Measurements from ENCODE around the gene PHLDA1. TPM values are rescaled to one million over a fixed set of nuclear protein-coding genes. Genes with fewer than 3 reads are reported as not detected.

PHLDA1 gene
- total RNA-seq, 5 donors from 2014 or later (not counting 1 experiment from before 2014, with no cell fraction given): 5.4 to 11.7 (median 7.1) TPM

DNA sequence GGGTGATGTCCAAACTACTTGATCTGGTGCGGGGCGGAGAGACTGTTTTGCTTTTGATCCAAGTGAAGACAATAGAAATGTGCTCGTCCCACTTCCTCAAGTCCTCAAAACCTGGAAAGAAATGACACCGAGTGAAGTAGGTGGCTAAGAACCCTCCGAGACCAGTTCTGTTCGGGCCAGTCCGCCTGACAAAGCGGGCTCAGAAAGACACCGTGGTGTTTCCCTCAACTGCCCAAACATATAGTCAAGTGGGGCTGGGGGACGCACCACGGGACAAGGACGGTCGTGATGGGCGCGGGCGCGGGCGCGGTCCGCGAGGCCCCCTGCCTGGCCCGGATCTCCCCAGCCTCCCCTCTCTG lies 1.6 kb downstream of the PHLDA1 start:
- ATAC-seq (replicated peaks in 1 of 4) (no peak), DNase-seq (peak in 2 of 35 experiments; percentile 1 to 3)
- no peaks in the 10 kb centered on the region for H3K27me3 Mint-ChIP-seq
- H3K4me3 Mint-ChIP-seq: peak overlapping the region; percentile 88 to 95 (median 88)
- H3K9me3 ChIP-seq: no peaks in the 10 kb centered on the region
- WGBS (ENCODE audit: insufficient coverage): 17% methylated on average over 18 of the region's 22 CpGs
- no peaks in the 10 kb centered on the region for H3K36me3 ChIP-seq (ENCODE audit: control insufficient read depth in 2 of 2, extremely low read depth in 1 of 2, insufficient read depth in 1 of 2, low read length in 1 of 2)
- H3K27me3 ChIP-seq (replicated peaks in 1 of 2; ENCODE audit: control insufficient read depth in 2 of 2, extremely low read depth in 1 of 2, insufficient read depth in 2 of 2, low read length in 1 of 2): peaks cover 0 to 3% of the 10 kb centered on the region in 2 experiments
- peaks cover 3 to 23% of the 10 kb centered on the region in 2 experiments for H3K4me1 ChIP-seq (ENCODE audit: control insufficient read depth in 1 of 2, extremely low read depth in 1 of 2, insufficient read depth in 2 of 2, low read length in 2 of 2)
- ChIA-PET POLR2A (interaction anchor here (1.1 to 3.8 kb wide), 3 partner anchors 8 to 52 kb away, joined by 3 to 43 read pairs (median 4); no protein-coding TSS in a partner anchor), CTCF (interaction anchor here (0.6 to 4.3 kb wide), 4 partner anchors 9 to 503 kb away, joined by 3 to 31 read pairs (median 4); no protein-coding TSS in a partner anchor)
- H3K9me3 Mint-ChIP-seq: no peaks in the 10 kb centered on the region
- peaks cover 27 to 49% (median 42%) of the 10 kb centered on the region in 3 donors for H3K4me1 Mint-ChIP-seq
- H3K36me3 Mint-ChIP-seq: no peaks in the 10 kb centered on the region
- peak overlapping the region; percentile 95 for H3K27ac ChIP-seq (ENCODE audit: low read length)
- peak overlapping the region; percentile 9 to 87 for H3K27ac Mint-ChIP-seq
- H3K4me3 ChIP-seq (ENCODE audit: control insufficient read depth in 1 of 2, extremely low read depth in 1 of 2, low read length in 1 of 2): peak overlapping the region; percentile 49 to 95

DNA sequence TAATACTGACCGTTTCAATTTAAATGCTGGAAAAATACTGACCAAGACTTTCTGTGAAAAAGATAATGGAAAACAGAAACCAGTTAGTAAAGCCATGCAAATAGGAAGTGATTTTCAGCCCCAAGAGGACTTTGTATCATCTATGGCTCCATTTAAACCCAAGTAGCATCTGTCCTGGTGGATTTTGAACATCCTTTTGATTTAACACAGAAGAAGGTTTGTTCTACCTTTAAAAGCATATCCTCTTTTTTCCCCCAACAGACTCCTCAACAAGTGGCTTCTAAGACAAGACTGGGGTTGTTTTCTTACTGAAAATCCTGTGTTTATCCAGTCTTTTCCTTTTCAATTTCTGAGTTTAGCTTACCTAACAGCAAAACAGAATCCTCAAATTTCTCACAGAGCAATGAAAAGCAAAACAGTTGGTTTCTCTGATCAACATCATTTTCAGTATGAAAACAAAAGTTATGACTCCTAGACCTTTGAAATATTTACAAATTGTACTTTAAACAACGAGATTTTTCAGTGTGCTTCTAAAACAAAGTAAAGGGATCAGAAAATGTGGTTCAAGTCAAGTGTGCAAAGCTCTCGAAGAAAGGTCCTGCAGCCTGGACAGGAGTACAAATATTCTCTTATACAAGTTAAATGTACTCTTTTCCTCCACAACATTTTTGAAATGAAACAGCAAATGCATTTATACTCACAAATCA lies 2.9 kb downstream of the PHLDA1 start:
- Mint-ChIP-seq H3K27me3 (no peaks in the 10 kb centered on the region), H3K4me3 (peak overlapping the region; percentile 55 to 95 (median 88)), H3K4me1 (peaks cover 27 to 55% (median 48%) of the 10 kb centered on the region in 3 donors), H3K27ac (peak overlapping the region; percentile 54 to 79), H3K9me3 (no peaks in the 10 kb centered on the region), H3K36me3 (no peaks in the 10 kb centered on the region)
- ATAC-seq (replicated peaks in 1 of 4) (no peak), DNase-seq (no peak)
- ChIA-PET CTCF (interaction anchor here in 1 of 2 donors (0.5 to 4.3 kb wide), 2 partner anchors 8 to 18 kb away, joined by 3 to 31 read pairs; no protein-coding TSS in a partner anchor), POLR2A (interaction anchor here in 1 of 2 donors (0.6 to 3.8 kb wide), 2 partner anchors 8 to 54 kb away, joined by 11 to 43 read pairs; no protein-coding TSS in a partner anchor)
- Histone ChIP-seq H3K36me3 (ENCODE audit: control insufficient read depth in 2 of 2, extremely low read depth in 1 of 2, insufficient read depth in 1 of 2, low read length in 1 of 2) (no peaks in the 10 kb centered on the region), H3K4me3 (ENCODE audit: control insufficient read depth in 1 of 2, extremely low read depth in 1 of 2, low read length in 1 of 2) (no peak overlapping the region), H3K4me1 (ENCODE audit: control insufficient read depth in 1 of 2, extremely low read depth in 1 of 2, insufficient read depth in 2 of 2, low read length in 2 of 2) (peaks cover 3 to 23% of the 10 kb centered on the region in 2 experiments), H3K27me3 (replicated peaks in 1 of 2; ENCODE audit: control insufficient read depth in 2 of 2, extremely low read depth in 1 of 2, insufficient read depth in 2 of 2, low read length in 1 of 2) (peaks cover 0 to 3% of the 10 kb centered on the region in 2 experiments), H3K9me3 (no peaks in the 10 kb centered on the region), H3K27ac (ENCODE audit: low read length) (peak overlapping the region; percentile 18)
- no CpG with 5 or more reads among the region's 3 CpGs for WGBS (ENCODE audit: insufficient coverage)

DNA sequence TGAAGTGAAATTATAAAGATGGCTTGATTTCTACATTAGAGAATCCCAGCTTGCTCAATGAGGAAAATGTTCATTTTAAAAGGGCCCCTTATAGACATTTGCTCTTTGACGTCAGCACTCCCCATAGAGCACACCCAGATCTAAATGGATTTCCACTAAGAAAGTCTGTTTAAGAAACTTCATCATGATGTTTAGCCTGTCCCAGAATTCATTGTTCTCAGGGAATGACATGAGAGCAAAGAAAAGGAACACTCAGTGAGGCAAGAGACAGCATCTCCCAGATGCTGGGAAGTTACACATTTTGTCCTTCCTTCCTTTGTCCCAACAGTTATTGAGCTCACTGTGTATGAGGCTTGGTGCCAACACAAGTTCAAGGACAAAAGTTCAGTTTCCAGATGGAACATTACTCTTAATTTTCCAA lies 4.9 kb downstream of the PHLDA1 start:
- H3K4me3 ChIP-seq (ENCODE audit: control insufficient read depth in 1 of 2, extremely low read depth in 1 of 2, low read length in 1 of 2): no peak overlapping the region
- H3K27ac ChIP-seq (ENCODE audit: low read length): no peak overlapping the region
- H3K4me1 ChIP-seq (ENCODE audit: control insufficient read depth in 1 of 2, extremely low read depth in 1 of 2, insufficient read depth in 2 of 2, low read length in 2 of 2): peaks cover 0 to 13% of the 10 kb centered on the region in 2 experiments
- Mint-ChIP-seq H3K9me3 (no peaks in the 10 kb centered on the region), H3K27me3 (no peaks in the 10 kb centered on the region), H3K27ac (peak overlapping the region in 1 of 2 donors; percentile 55), H3K36me3 (no peaks in the 10 kb centered on the region), H3K4me1 (peaks cover 16 to 50% (median 42%) of the 10 kb centered on the region in 3 donors), H3K4me3 (no peak overlapping the region)
- no peaks in the 10 kb centered on the region for H3K36me3 ChIP-seq (ENCODE audit: control insufficient read depth in 2 of 2, extremely low read depth in 1 of 2, insufficient read depth in 1 of 2, low read length in 1 of 2)
- DNase-seq: no peak
- ChIA-PET CTCF (interaction anchor here in 1 of 2 donors (0.7 kb wide), 1 partner anchor 8 kb away, joined by 3 read pairs; no protein-coding TSS in a partner anchor), POLR2A (no interaction called here)
- peaks cover 0 to 3% of the 10 kb centered on the region in 2 experiments for H3K27me3 ChIP-seq (replicated peaks in 1 of 2; ENCODE audit: control insufficient read depth in 2 of 2, extremely low read depth in 1 of 2, insufficient read depth in 2 of 2, low read length in 1 of 2)
- WGBS (ENCODE audit: insufficient coverage): no CpG with 5 or more reads among the region's 1 CpG
- H3K9me3 ChIP-seq: no peaks in the 10 kb centered on the region
- no peak for ATAC-seq (replicated peaks in 1 of 4)

DNA sequence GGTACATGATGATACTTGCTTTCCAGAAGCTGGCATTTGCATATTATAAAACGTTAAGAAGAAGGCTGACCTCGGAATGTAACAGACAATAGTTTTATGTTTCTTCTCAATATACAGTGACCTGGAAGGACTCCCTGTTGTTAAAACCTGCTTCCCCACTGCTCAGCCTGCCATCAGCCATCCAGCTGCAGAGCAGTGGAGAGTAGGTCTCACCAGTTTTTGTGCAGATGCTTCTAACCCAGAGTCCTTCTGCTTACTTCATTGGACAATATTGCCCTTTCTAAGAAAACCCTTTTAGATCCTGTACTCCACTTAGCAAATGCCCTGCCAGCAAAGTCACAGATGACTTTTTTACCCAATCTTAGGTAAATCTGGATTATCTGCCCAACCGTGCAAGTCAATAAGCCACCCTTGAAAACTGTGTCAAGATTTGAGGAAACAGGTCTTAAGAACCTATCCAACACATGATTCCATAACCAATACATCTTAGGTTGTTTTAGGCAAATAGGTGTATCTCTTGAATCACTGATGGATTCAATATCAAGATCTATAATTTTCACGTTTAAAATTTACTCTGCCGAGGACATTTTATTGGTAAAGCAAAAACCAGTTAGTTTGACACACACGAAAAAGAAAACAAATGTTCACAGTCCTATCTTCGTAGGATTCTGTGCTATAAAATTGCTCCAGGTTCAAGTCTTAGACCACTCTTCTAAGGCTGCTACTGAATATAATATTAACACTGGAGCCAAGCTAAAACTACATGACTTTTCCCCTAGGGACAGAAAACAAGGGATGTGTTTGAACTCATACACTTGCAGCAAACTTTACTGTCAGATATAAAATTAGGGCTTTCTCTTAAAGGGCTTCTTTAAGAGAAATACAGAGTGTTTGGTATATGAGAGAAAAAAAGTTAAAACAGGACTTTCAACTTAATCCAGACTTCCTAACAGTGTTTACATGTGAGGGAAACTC lies 5.7 kb downstream of the PHLDA1 start:
- Mint-ChIP-seq H3K4me3 (no peak overlapping the region), H3K36me3 (no peaks in the 10 kb centered on the region), H3K9me3 (no peaks in the 10 kb centered on the region), H3K27ac (peak overlapping the region; percentile 43 to 64), H3K27me3 (no peaks in the 10 kb centered on the region), H3K4me1 (peaks cover 20 to 56% (median 48%) of the 10 kb centered on the region in 3 donors)
- H3K27me3 ChIP-seq (replicated peaks in 1 of 2; ENCODE audit: control insufficient read depth in 2 of 2, extremely low read depth in 1 of 2, insufficient read depth in 2 of 2, low read length in 1 of 2): peaks cover 0 to 3% of the 10 kb centered on the region in 2 experiments
- DNase-seq (no peak), ATAC-seq (replicated peaks in 1 of 4) (no peak)
- H3K9me3 ChIP-seq: no peaks in the 10 kb centered on the region
- H3K4me3 ChIP-seq (ENCODE audit: control insufficient read depth in 1 of 2, extremely low read depth in 1 of 2, low read length in 1 of 2): no peak overlapping the region
- CTCF ChIA-PET: interaction anchor here (1.0 to 1.1 kb wide), 3 partner anchors 9 to 12 kb away, joined by 3 to 4 read pairs (median 3); no protein-coding TSS in a partner anchor
- no peak overlapping the region for H3K27ac ChIP-seq (ENCODE audit: low read length)
- POLR2A ChIA-PET: no interaction called here
- H3K4me1 ChIP-seq (ENCODE audit: control insufficient read depth in 1 of 2, extremely low read depth in 1 of 2, insufficient read depth in 2 of 2, low read length in 2 of 2): peaks cover 2 to 17% of the 10 kb centered on the region in 2 experiments
- H3K36me3 ChIP-seq (ENCODE audit: control insufficient read depth in 2 of 2, extremely low read depth in 1 of 2, insufficient read depth in 1 of 2, low read length in 1 of 2): no peaks in the 10 kb centered on the region
- WGBS (ENCODE audit: insufficient coverage): 100% methylated on average over 3 of the region's 7 CpGs

DNA sequence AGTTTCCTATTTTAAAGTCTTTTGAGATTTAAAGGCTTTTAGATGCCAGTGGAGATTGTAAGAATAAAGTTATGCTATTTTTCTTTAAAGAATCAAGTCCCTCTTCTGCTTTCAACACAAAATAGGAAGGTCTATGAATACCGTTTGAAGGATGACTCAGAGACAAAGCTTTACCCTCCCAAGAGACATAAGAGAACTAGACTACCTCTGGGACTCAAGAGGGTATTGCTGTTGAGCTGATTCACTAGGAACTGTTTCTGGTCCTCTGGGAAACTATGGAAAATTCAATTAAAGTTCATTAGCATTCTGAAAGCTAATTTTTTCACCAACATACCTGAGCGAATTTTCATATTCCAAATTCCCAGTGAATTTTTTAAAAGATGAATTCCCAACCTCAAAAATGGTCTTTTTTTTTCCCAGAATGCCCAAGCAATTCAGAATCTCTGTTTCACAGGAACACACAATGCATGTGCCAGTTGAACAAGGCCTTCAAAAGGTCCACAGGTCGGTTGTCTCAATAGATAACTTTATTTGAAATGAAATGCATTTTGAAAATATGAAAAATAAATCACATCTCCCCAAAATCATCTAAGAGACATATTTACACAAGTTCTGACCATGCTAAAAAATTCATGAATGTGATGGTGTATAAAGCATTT lies 6.5 kb downstream of the PHLDA1 start:
- POLR2A ChIA-PET: interaction anchor here (0.5 to 0.6 kb wide), 2 partner anchors 43 to 58 kb away, joined by 4 to 8 read pairs; no protein-coding TSS in a partner anchor
- Histone ChIP-seq H3K27ac (ENCODE audit: low read length) (no peak overlapping the region), H3K9me3 (no peaks in the 10 kb centered on the region), H3K4me1 (ENCODE audit: control insufficient read depth in 1 of 2, extremely low read depth in 1 of 2, insufficient read depth in 2 of 2, low read length in 2 of 2) (peaks cover 4 to 17% of the 10 kb centered on the region in 2 experiments), H3K4me3 (ENCODE audit: control insufficient read depth in 1 of 2, extremely low read depth in 1 of 2, low read length in 1 of 2) (no peak overlapping the region), H3K36me3 (ENCODE audit: control insufficient read depth in 2 of 2, extremely low read depth in 1 of 2, insufficient read depth in 1 of 2, low read length in 1 of 2) (no peaks in the 10 kb centered on the region), H3K27me3 (replicated peaks in 1 of 2; ENCODE audit: control insufficient read depth in 2 of 2, extremely low read depth in 1 of 2, insufficient read depth in 2 of 2, low read length in 1 of 2) (peaks cover 0 to 3% of the 10 kb centered on the region in 2 experiments)
- CTCF ChIA-PET: interaction anchor here (0.5 to 1.1 kb wide), 4 partner anchors 9 to 79 kb away, joined by 3 to 5 read pairs (median 4); no protein-coding TSS in a partner anchor
- H3K9me3 Mint-ChIP-seq: no peaks in the 10 kb centered on the region
- no peaks in the 10 kb centered on the region for H3K36me3 Mint-ChIP-seq
- no peaks in the 10 kb centered on the region for H3K27me3 Mint-ChIP-seq
- no peak overlapping the region for H3K4me3 Mint-ChIP-seq
- peaks cover 20 to 56% (median 53%) of the 10 kb centered on the region in 3 donors for H3K4me1 Mint-ChIP-seq
- ATAC-seq (replicated peaks in 1 of 4) (no peak), DNase-seq (no peak)
- WGBS (ENCODE audit: insufficient coverage): no CpG with 5 or more reads among the region's 3 CpGs
- peak overlapping the region; percentile 43 to 64 for H3K27ac Mint-ChIP-seq
